Inferior parietal cortex (tissue), 1 donor: Measurements from ENCODE around the gene DDN.

Experiments
- DNase-seq: peaks from one replicate; pipeline ENCODE4 v3.0.0-alpha.2; 2016; ENCODE audit errors: extremely low spot score

The DDN gene

GRCh38 chr12:49031573-49032161, 32.5 kb upstream of the DDN start:
- no peak for DNase-seq

- no peak for DNase-seq
These were observed 31.8 kb upstream of the DDN start for GRCh38 chr12:49030714-49031572.

GRCh38 chr12:49030119-49030518, 30.9 kb upstream of the DDN start:
- no peak for DNase-seq

- DNase-seq = no peak
These were observed 29.6 kb upstream of the DDN start for GRCh38 chr12:49028666-49029275.

DNA sequence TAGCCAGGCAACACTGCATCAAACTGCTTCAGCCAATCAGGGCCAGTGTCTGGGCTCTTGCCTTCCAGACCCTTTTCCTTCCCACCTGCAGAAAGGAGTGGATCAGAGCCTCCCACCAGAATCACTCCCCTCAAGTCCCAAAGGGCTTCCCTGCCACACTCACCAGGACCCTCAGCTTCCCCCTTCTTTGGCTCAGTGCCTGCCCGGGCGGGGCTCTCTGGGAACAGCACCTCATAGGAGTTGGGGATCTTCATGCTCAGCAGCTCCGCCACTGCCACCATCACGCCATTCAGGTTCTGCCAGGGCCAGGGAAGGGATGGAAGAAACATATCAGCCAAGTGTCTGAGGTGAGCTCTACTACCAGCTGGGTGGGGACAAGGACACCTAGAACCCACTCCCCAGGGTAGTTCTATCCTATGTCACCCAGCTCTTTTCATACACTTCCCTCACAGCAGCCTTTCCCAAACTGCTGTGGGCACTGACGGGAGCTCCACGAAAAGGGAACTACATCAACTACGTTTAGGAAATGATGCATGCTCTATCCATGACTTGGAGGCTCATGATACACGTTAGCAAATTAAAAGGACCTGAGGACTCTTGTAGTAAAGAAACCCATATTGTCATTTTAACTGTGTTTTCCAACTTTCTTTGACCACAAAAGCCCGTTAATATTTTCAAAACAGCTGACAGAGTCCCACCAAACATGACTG, 28.8 kb upstream of the DDN start:
- no peak for DNase-seq

- no peak for DNase-seq
These were observed 27.7 kb upstream of the DDN start for GRCh38 chr12:49026678-49027480.

- no peak for DNase-seq
These were observed 26.9 kb upstream of the DDN start for GRCh38 chr12:49026101-49026500.

DNA sequence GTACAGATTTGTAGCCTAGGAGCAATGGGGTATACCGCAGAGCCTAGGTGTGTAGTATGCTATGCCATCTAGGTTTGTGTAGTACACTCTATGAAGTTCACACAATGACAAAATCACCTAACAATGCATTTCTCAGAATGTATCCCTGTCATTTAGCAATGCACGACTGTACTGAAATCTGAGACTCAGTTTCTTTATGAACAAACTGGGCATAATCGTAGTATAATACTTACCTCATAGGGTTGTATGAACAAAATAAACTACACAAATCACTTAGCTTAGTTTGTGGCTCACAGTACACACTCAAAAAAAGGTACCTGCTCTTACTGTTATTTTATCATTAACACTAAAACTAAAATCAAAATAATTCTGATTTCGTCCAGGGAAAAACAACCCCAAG, 26.3 kb upstream of the DDN start:
- no peak for DNase-seq

GRCh38 chr12:49024543-49024942, 25.4 kb upstream of the DDN start:
- no peak for DNase-seq

DNA sequence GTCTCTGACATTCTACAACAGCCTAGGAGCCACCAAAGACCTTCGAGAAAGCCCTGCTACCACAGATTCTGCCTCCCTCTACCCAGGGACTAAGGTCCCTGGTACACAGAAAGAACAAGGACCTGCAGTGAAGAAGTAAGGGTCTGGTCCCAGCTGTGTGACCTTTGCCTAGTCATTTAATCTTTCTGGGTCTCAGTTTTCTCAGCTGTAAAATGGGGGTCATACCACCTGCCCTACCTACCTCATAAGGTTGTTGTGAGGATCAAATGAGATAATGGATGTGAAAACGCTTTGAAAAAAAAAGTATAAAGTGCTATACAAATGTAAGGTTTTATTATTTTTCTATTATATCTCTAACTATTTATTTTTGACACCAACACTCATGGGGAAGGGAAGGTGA, 24.6 kb upstream of the DDN start:
- no peak for DNase-seq

- no peak for DNase-seq
These were observed 23.5 kb upstream of the DDN start for GRCh38 chr12:49022558-49023178.

DNA sequence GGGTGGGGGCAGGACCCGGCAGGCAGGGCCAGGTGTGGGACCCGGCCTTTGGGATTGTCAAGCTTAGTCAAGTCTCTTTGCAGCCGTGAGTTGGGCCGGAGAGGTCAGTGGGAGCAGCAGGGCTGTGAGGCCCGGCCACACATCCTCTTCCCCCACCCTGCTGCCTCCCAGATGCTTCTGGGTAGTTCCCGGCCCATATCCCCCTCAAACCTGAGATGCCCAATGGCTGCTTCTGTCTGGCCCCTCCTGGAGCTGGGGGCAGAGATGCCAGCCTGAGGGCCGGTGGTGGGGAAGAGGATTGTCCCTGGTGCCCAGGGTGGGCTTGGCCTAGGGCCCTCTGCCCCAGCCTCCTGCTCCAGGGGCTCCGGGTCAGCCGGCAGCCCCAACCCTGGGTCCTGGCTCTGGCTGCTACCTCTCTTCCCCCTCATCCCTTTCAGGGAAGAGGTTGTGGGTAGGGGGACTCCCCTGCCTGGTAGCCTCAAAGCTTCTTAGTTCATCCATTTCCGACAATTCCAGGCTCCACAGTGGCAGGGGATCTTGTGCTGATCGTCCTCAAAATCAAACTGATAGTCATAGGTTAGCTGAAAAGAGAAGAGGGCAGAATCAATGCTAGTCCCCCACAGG, 22.2 kb upstream of the DDN start:
- DNase-seq = no peak

- DNase-seq = no peak
These were observed 21.3 kb upstream of the DDN start for GRCh38 chr12:49020441-49020840.

DNA sequence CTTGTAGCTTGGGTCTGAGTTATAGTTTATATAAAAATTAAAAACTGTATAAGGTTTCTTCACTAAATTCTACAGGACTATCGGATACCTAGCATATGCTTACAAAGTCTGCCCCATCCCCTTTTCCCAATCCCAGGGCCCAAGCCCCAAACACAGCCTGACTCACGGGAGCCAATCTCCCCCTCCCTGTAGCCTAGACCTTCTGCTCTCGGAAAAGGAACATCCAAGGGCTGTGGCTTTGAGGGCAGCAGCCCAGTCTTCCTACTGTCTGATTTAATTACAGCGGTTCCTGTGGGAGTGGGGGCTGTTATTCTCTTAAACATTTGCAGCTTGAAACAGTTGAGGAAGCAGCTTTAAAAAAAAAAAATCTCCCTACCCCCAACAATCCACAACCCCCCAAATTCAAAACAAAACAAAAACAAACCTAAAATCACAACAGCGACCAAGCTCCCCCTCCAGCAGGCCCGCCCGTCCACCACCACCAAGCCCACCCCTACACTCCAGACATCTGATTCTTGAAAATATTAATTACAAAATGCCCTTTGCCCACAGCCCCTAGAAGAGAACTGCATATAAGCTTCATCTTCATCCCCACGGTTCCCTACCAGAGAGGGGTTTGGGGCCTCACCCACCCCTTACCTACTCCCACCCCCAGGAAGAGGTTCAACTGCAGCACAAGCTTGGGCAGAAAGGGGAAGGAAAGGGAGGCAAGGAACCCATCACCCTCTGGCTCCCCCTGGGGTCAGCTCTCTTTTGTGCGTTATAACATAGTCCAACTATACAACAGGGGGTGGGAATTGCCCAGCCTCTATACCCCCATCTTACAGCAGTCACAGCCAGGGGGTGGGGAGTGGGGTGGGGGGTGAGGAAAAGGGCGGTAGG, 20.5 kb upstream of the DDN start:
- no peak for DNase-seq

DNA sequence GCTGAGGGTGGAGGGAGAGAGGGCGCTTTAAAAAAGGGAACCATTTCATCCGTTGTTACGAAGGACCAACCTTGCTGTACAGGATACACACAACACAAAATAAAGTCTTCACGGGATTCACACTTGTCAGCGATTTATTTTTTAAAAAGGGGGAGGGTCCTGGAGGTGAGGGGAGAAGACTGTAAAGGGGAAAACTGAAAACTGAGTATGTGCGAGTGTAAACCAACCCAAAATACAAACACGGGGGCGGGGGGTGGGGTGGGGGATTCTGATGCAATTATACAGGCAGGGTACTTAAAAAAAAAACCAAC, 19.9 kb upstream of the DDN start:
- no peak for DNase-seq

- DNase-seq = peak; percentile 97
These were observed 19.3 kb upstream of the DDN start, which contains the start of gene PRKAG1 for GRCh38 chr12:49018261-49019119. PRKAG1 (minus strand) TSS chr12:49018776; CDS start chr12:49018740, 36 bp downstream.

DNA sequence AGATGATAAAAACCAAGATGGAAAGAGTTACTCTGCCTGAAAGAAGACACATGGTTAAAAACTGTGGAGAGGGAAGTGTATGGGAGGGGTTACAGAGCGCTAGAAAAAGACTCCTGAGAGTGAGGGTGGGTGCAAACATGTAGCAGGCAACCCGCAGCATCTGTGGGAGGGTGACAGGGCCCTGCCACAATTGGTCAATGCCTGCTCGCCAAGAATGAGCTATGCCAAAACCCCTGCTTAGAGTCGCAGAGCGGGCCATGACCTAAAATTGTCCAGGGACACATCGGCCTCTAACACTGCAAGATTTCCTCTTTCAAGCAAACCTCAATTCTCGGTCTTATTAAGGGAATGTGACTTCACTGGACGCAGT, 18.7 kb upstream of the DDN start:
- DNase-seq = no peak

DNA sequence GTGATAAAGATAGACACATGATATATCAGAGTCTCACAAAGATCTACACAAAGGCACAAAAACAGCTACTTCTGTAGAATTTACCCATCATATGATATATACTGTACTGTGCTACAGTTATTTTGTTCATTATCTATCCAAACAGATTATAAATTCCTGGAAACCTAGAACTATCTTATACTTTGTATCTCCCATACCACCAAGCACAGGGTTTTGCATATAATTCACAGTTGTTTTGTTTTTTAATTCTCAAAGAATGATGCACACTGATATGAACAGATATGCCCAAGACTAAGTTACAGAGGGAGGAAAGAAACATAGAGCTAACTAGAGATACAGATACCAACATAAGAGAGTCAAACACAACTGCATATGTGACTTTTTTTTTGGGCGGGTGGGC, 16.0 kb upstream of the DDN start:
- DNase-seq = no peak

DNA sequence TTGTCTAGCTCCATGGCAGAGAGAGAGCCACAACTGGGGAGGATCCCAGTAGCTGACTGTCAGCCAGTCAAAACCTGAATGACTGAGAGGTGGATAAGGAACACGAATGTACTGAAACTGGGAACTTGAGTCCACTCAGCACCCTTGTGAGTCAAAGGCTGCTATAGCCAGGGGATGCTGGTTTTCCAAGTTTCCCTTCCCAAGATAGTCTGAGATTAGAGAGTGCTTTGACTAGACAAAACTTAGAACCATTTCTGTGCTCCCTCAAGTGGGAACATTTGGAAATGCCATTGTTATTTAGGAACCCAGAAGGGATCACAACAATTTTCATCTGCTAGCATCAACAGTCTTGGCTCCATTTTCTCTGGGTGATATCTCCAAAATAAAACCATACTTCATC, 15.4 kb upstream of the DDN start:
- no peak for DNase-seq
